Fibroblast of the aortic adventitia (primary cell): ENCODE data around the gene PCYT1A. TPM values are rescaled to one million over a fixed set of nuclear protein-coding genes. Genes with fewer than 3 reads are reported as not detected.
"Not testable (repeated sequence)": the region's sequence is repeated elsewhere in the genome, so short reads cannot be mapped to it uniquely, and the experiment has no call there.

Experiments
- DNase-seq: peaks from one replicate; pipeline ENCODE4 v3.0.0-alpha.2; 2010; ENCODE audit warnings: low read depth
- H3K4me3 ChIP-seq: 2 replicates; pipeline ENCODE4 v1.5.1; 2011; ENCODE audit warnings: low read depth, mild to moderate bottlenecking, control low read depth, low read length, moderate library complexity
- total RNA-seq: library from RNA; depleted of rRNA; stranded (reverse); fragments of >200 nt; gene quantifications from 2 replicates; pipeline ENCODE4 v1.2.3, GENCODE V29; 2012; ENCODE audit warnings: low replicate concordance
- TF ChIP-seq, protein P1 (sequence below): IDR thresholded peaks from 2 replicates; pipeline ENCODE4 v1.5.1; 2011; ENCODE audit warnings: mild to moderate bottlenecking, low read length, control low read depth, inconsistent platforms; ENCODE audit not compliant: insufficient read depth

PCYT1A gene
- total RNA-seq, 1 donor, result 80.8 TPM

DNA sequence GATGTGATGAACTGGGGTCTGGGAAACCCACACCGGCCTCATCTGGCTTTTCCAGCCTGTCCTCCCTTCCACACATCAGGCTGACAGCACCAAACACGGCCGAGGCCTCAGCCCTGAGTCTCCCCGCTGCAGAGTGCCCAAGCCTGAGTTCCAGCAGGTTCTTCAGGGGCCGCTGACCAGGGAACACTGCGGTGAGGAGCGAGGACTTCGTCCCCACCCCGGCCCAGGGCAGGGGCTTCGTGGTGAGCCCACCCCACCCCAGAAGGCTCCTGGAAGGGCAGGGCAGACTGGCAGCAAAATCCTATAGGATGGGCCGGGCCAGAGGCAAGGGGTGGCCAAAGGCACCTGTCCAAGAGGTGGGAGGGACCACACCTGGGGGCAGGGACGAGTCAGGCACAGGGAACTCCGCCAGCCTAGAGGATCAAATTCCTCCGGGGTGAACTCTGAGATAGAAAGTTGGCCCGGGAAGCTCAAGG, 71.4 kb downstream of the PCYT1A start, which contains the start of gene SLC51A:
SLC51A (plus strand) TSS at position 446 of the 476 bp plus-strand sequence. CDS start 179 bp downstream, outside the sequence.
- no peak within 1 kb of the TSS for H3K4me3 ChIP-seq
- TF ChIP-seq, protein P1, sequence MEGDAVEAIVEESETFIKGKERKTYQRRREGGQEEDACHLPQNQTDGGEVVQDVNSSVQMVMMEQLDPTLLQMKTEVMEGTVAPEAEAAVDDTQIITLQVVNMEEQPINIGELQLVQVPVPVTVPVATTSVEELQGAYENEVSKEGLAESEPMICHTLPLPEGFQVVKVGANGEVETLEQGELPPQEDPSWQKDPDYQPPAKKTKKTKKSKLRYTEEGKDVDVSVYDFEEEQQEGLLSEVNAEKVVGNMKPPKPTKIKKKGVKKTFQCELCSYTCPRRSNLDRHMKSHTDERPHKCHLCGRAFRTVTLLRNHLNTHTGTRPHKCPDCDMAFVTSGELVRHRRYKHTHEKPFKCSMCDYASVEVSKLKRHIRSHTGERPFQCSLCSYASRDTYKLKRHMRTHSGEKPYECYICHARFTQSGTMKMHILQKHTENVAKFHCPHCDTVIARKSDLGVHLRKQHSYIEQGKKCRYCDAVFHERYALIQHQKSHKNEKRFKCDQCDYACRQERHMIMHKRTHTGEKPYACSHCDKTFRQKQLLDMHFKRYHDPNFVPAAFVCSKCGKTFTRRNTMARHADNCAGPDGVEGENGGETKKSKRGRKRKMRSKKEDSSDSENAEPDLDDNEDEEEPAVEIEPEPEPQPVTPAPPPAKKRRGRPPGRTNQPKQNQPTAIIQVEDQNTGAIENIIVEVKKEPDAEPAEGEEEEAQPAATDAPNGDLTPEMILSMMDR, result no peak
- no peak for DNase-seq

DNA sequence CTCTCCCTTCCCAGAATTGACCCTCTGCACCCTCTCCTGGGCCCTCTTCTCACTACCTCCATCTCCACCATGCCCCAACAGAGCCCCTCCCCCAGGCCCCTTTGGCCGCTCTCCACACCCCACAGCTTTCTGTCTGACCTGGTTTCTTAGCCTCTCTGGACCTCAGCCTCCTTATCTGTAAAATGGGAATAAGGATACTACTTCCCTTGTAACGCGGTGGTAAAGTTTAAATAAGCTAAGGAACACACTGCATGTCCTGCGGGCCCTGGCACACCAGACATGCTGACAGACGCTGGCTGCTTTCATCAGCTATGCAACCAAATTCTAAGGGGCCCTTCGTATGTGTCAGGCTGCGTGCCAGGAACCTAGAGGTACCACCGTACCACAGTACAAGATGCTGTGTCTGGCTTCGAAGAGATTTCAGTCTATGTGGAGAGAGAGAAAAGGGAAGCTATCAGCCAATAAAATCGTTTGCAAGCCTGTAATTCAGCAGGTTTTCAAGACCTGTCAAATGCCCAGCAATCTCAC, 72.0 kb downstream of the PCYT1A start:
- TF ChIP-seq, protein P1, result no peak
- DNase-seq, result no peak
- no peak overlapping the region for H3K4me3 ChIP-seq

DNA sequence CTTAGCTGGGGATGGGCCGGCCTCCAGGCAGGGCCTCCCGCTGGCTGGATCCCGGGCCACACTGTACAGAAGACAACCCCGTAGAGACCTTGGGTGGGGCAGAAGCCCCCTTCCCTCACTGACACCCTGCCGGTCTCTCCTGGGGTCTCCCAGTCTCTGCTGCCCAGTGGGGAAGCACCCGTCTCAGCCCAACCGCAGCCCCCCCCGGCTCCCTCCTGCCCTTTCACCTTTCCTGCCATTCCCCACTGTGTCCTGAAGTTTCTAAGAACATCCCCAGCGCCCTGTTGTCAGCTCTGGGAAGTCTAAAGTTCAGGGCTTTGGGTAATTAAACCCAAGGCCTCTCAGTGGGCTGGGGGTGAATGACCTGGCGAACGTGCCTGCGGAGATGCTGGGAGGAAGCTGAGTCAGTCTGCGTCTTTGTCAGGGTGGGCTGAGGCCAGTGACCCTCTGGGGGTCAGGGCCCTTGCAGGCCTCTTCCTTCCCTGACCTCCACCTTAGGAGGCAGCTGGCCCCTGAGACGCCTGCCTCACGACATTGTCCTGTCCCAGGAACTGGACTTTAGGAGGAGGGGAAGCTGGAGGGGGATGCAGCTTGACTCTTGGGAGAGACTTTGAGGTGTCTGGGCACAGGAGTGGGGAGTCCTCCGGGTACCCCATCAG, 72.6 kb downstream of the PCYT1A start:
- TF ChIP-seq, protein P1, result no peak
- no peak overlapping the region for H3K4me3 ChIP-seq
- no peak for DNase-seq

DNA sequence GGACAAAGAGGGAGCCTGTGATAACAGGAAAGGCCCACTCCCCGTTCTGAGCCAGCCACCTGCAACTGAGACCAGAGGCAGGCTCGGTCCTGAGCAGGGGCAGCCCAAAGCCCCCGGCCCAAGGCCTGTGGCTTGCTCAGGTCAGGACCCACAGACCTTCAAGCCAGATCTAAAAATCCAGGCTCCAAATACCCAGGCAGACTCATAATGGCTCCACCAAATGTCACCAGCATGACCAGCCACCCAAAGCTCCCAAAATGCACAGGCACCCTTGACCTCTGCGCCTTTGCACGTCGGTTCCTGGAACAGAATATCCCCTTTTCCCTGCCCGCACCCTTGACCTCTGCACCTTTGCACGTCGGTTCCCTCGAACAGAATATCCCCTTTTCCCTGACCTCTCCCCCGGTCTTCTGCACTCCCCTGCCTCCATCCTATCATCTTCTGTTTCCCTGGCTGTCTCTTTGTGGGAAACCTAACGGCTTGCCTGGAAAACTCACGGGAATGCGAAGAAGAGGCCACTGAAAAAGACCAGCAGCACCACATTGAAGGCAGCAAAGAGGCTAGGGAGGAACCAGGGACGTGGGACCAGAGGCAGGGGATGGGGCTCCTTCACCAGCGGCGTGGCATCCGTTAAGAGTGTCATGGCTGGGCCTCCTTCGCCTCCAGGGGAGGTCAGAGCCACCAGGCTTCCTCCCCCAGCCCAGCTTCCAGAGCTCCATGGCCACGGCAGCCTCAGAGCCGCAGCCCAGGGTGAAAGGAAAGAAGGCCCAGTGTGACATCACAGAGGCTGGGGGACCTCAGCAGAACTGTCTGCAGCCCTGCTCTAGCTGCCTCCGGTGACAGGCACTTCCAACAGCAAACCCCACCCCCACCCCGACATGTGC, 76.6 kb downstream of the PCYT1A start, which contains the start of gene ZDHHC19:
ZDHHC19 (minus strand) TSS at position 728 of the 884 bp plus-strand sequence; CDS start at position 643, 85 bp downstream.
- H3K4me3 ChIP-seq, result no peak within 1 kb of the TSS
- DNase-seq, result no peak
- TF ChIP-seq, protein P1, result no peak

DNA sequence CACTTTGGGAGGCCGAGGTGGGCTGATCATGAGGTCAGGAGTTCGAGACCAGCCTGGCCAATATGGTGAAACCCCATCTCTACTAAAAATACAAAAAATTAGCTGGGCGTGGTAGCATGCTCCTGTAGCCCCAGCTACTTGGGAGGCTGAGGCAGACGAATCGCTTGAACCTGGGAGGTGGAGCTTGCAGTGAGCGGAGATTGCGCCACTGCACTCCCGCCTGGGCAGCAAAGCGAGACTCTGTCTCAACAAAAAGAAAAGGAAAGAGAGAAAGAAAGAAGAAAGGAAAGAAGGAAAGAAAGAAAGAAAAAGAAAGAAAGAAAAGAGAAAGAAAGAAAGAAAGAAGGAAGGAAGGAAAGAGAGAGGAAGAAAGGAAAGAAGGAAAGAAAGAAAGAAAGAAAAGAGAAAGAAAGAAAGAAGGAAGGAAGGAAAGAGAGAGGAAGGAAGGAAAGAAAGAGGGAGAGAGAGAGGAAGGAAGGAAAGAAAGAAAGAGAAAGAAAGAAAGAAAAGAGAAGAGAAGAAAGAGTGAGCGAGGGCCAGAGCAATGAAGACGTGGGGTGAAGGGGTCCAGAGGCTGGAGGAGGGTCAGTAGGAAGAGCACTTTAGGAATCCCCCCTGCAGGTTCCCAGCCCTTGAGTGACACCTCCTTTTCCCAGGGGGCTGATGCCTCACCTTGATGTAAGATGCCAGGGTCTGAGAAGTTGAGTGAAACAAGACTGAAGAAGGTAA, 77.4 kb downstream of the PCYT1A start:
- not testable (repeated sequence) for DNase-seq, H3K4me3 ChIP-seq

DNA sequence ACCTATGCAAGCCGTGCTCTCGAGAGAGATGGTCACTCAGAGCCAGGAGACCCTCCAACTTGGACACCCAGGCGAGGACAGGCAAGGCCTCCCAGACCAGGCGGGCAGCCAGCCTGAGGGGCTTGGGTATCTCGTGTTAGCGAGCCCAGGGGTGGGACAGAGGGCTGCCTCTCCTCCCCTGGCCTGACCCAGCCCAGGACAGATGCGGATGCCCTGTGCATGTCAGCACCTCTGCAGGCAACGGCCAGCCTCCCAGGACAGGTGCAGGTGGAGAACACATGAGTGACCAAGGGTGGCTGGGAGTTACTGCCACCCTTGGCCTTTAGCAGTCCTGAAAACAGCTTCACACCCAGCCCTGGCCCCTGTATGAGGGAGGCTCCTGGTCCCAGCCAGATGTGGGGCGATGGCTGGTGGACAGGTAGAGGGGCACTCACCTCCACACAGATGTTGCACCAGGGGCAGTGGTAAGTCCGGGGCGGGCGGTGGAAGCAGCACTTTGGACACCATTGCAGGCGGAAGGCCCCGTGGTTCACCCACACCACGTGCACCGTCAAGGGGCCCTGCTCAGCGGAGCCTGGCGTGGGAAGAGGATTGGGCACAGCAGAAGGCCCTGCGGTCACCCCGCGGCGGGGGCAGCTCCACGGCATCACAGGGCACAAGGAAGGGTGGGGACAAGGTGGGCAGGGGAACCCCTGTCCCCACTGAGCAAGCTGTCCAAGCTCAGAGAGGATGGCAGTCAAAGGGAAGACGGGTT, 78.4 kb downstream of the PCYT1A start:
- DNase-seq, result no peak
- no peak overlapping the region for H3K4me3 ChIP-seq
- TF ChIP-seq, protein P1, result no peak
